Ascending aorta (tissue), 2 donors: ENCODE results near the gene KDM1B. TPM values are rescaled to one million over a fixed set of nuclear protein-coding genes. Genes with fewer than 3 reads are reported as not detected.
A peak's percentile ranks its signal among the peaks of the same experiment; 100 is the strongest.

ENCODE experiments used
- DNase-seq, 2 donors: peaks; one replicate each; pipeline ENCODE4 v3.0.0-alpha.2; 2019; ENCODE audit warnings: low spot score in 2 of 2
- H3K27ac ChIP-seq, 2 donors: fragments of 200-600 bp; sonication (generic); one replicate each; pipeline ENCODE4 v1.5.1; 2016 to 2017; ENCODE audit warnings: mild to moderate bottlenecking in 1 of 2
- H3K27me3 ChIP-seq: fragments of 200-600 bp; sonication (generic); one replicate; pipeline ENCODE4 v1.5.1; 2017
- H3K36me3 ChIP-seq, 2 donors: fragments of 200-600 bp; sonication (generic); one replicate each; pipeline ENCODE4 v1.5.1; 2016
- H3K4me1 ChIP-seq, 2 donors: fragments of 200-600 bp; sonication (generic); one replicate each; pipeline ENCODE4 v1.5.1; 2016 to 2017; ENCODE audit warnings: mild to moderate bottlenecking in 1 of 2
- H3K4me3 ChIP-seq, 2 donors: fragments of 200-600 bp; sonication (generic); one replicate each; pipeline ENCODE4 v1.5.1; 2016 to 2017; ENCODE audit warnings: mild to moderate bottlenecking in 1 of 2
- H3K9me3 ChIP-seq, 2 donors: fragments of 200-600 bp; sonication (generic); one replicate each; pipeline ENCODE4 v1.5.1; 2016
- CTCF ChIP-seq, 3 experiments: fragments of 200-600 bp in 2 of 3; fragments of 450-650 bp in 1 of 3; sonication (generic) in 2 of 3; IDR thresholded peaks; one replicate each; pipeline ENCODE4 v1.5.1; 2016 to 2019; ENCODE audit warnings: antibody characterized with exemption in 3 of 3, mild to moderate bottlenecking in 1 of 3, moderate library complexity in 1 of 3
- intact Hi-C: fragments of 100-400 bp; cut with DNase I; formaldehyde crosslinking; loops from one replicate; pipeline ENCODE4 v1.15.1; 2023
- total RNA-seq: library from RNA; depleted of rRNA; stranded (reverse); fragments of >200 nt; gene quantifications from one replicate; pipeline ENCODE4 v1.1.0, GENCODE V29; 2016

The KDM1B gene
- total RNA-seq, 1 donor from 2014 or later = 4.9 TPM

GRCh38 chr6:18151801-18152200 is 3.4 kb upstream of the KDM1B start:
- intact Hi-C loops = no loop called here
- no peaks in the 10 kb centered on the region for H3K9me3 ChIP-seq

GRCh38 chr6:18153311-18153703 is 1.9 kb upstream of the KDM1B start:
- peak overlapping the region in 1 of 2 donors; percentile 24 for H3K27ac ChIP-seq

More at GRCh38 chr6:18151801-18152200, 3.4 kb upstream of the KDM1B start:
- no peaks in the 10 kb centered on the region for H3K27me3 ChIP-seq
- no peak overlapping the region for H3K4me3 ChIP-seq
- peaks cover 4 to 12% of the 10 kb centered on the region in 2 donors for H3K4me1 ChIP-seq
- peaks cover 0 to 12% of the 10 kb centered on the region in 2 donors for H3K36me3 ChIP-seq
- no peak overlapping the region for H3K27ac ChIP-seq
- TF ChIP-seq CTCF (IDR thresholded peaks at IDR 0.05) = no peak
- no peak for DNase-seq

DNA sequence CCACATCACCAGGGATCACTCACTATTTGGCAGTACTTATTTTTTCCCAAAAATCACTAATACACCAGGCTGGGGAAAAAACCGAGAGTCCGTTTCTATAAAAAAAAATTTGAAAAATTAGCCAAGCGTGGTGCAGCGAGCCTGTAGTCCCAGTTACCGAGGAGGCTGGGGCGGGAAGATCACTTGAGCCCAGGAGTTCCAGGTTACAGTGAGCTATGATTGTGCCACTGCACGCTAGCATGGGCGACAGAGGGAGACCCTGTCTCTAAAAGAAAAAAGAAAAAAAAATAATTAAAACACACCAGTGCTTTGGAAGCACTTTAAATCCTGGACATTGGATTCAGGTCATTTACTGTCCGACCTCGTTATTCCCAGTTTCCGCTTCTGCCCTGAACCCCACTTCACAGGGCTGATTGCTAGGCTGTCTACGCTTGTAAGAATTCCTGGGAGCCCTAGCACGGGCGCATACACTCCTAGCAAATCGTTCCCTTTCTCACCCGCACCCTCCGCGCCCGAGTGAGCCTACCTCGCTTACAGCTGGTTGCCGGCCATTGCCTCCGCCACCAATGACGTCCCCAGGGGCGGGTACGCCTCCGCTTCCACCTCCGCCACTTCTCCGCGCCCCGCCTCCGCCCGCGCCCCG is 594 bp upstream of the KDM1B start, which contains the start of gene TPMT:
TPMT (minus strand) TSS at position 571 of the 643 bp plus-strand sequence. CDS start 5,950 bp downstream, outside the sequence.
- Histone ChIP-seq H3K4me3 (peak within 1 kb of the TSS; percentile 89 to 94), H3K9me3 (no peaks in the 10 kb centered on the region), H3K4me1 (peaks cover 4 to 12% of the 10 kb centered on the region in 2 donors), H3K27me3 (no peaks in the 10 kb centered on the region), H3K27ac (peak within 1 kb of the TSS; percentile 75 to 88), H3K36me3 (no peaks in the 10 kb centered on the region)
- no peak for DNase-seq
- intact Hi-C loops = loop anchor here (1.0 kb wide), 2 partner anchors 110 to 448 kb away; partner anchors contain the start of genes DEK and NUP153
- no peak for TF ChIP-seq CTCF (IDR thresholded peaks at IDR 0.05)

More at GRCh38 chr6:18153311-18153703, 1.9 kb upstream of the KDM1B start:
- Histone ChIP-seq H3K4me3 (no peak overlapping the region), H3K27me3 (no peaks in the 10 kb centered on the region), H3K9me3 (no peaks in the 10 kb centered on the region), H3K36me3 (peaks cover 0 to 4% of the 10 kb centered on the region in 2 donors), H3K4me1 (peaks cover 4 to 12% of the 10 kb centered on the region in 2 donors)
- no peak for TF ChIP-seq CTCF (IDR thresholded peaks at IDR 0.05)
- intact Hi-C loops = no loop called here
- no peak for DNase-seq

DNA sequence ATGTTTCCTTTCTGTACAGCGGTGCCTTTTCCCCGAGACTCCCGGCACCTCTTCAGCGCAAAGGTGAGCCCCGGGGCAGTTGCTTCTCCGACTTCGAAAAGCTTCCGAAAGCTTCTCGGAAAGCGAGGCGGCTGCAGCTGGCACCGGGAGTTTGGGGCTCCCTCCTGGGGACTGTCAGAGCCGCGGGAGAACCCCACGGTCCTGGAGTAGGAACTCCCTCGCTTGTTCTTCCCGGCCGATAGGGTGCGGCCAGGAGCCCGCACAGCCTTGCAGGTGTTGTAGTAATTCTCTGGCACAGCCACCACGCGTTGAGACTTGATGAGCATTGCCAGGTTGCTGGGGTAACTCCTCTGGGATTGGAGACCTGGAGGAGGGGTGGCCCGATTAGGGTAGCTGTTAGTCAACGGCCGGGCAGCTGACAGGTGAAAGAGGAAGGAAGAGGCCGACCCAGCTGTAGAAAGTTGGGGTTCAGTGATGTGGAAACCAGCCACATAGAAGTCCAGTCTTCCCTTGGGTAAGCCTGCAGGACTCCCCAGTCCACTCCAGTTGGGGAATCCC is 721 bp downstream of the KDM1B start:
- H3K4me3 ChIP-seq = peak overlapping the region; percentile 89 to 94
- H3K27ac ChIP-seq = peak overlapping the region; percentile 69 to 72
- peaks cover 4 to 12% of the 10 kb centered on the region in 2 donors for H3K4me1 ChIP-seq
- intact Hi-C loops = loop anchor here (1.0 kb wide), 2 partner anchors 108 to 450 kb away; partner anchors contain the start of genes DEK and NUP153
- H3K27me3 ChIP-seq = no peaks in the 10 kb centered on the region
- DNase-seq = peak; percentile 15 to 76
- TF ChIP-seq CTCF (IDR thresholded peaks at IDR 0.05) = peak in 1 of 3 experiments; percentile 5
- peaks cover 0 to 9% of the 10 kb centered on the region in 2 donors for H3K36me3 ChIP-seq
- no peaks in the 10 kb centered on the region for H3K9me3 ChIP-seq

- no peak for TF ChIP-seq CTCF (IDR thresholded peaks at IDR 0.05)
- H3K4me3 ChIP-seq = no peak overlapping the region
- peaks cover 0 to 3% of the 10 kb centered on the region in 2 donors for H3K4me1 ChIP-seq
- H3K9me3 ChIP-seq = no peaks in the 10 kb centered on the region
- no peak overlapping the region for H3K27ac ChIP-seq
- no peaks in the 10 kb centered on the region for H3K27me3 ChIP-seq
- intact Hi-C loops = no loop called here
- peaks cover 10 to 40% of the 10 kb centered on the region in 2 donors for H3K36me3 ChIP-seq
- DNase-seq = no peak
Observed at GRCh38 chr6:18160911-18161310, 5.7 kb downstream of the KDM1B start.
